Left lung (tissue), 10 donors: ENCODE measurements around the gene RIMS4. TPM values are rescaled to one million over a fixed set of nuclear protein-coding genes. Genes with fewer than 3 reads are reported as not detected.

Source experiments
- ATAC-seq: fragments of 200-7000 bp; cut with Tn5 transposase; one replicate; pipeline ENCODE4 v1.9.1; 2020; ENCODE audit warnings: moderate library complexity
- DNase-seq, 4 donors: peaks; one replicate each; pipeline ENCODE4 v3.0.0-alpha.2; 2013 to 2020
- H3K27ac ChIP-seq, 2 donors: fragments of 200-600 bp; sonication (generic) in 1 of 2; one replicate each; pipeline versions ENCODE4 v1.5.0 to v1.8.0; 2020 to 2021
- H3K27me3 ChIP-seq, 2 donors: fragments of 200-600 bp; sonication (generic) in 1 of 2; one replicate each; pipeline versions ENCODE4 v1.5.0 to v1.8.0; 2020 to 2021
- H3K36me3 ChIP-seq, 2 donors: fragments of 200-600 bp; sonication (generic) in 1 of 2; one replicate each; pipeline versions ENCODE4 v1.5.0 to v1.8.0; 2020 to 2021
- H3K4me1 ChIP-seq, 2 donors: fragments of 200-600 bp; one replicate each; pipeline ENCODE4 v1.8.0; 2021
- H3K4me3 ChIP-seq, 2 donors: fragments of 200-600 bp; sonication (generic) in 1 of 2; one replicate each; pipeline versions ENCODE4 v1.5.0 to v1.8.0; 2020 to 2021; ENCODE audit warnings: mild to moderate bottlenecking in 1 of 2
- H3K9me3 ChIP-seq, 2 donors: fragments of 200-600 bp; sonication (generic) in 1 of 2; one replicate each; pipeline versions ENCODE4 v1.5.0 to v1.8.0; 2020 to 2021
- intact Hi-C, 2 donors: fragments of 100-400 bp; cut with DNase I; formaldehyde crosslinking; loops; one replicate each; pipeline versions ENCODE4 v1.11.2 to v1.14.2; 2022
- polyA plus RNA-seq, 6 donors: library from polyadenylated mRNA; unstranded; fragments of 120-200 nt; gene quantifications; one replicate each; pipeline ENCODE4 v1.2.1, GENCODE V29; 2013; ENCODE audit not compliant: insufficient read length in 6 of 6
- total RNA-seq, 2 donors: library from RNA; stranded (reverse); fragmentation: NEBNext Ultra II Directional; extraction: Animal tissue kit (Norgen Biotek cat#: 25700); gene quantifications; one replicate each; pipeline ENCODE4 v1.2.1, GENCODE V29; 2021
- TF ChIP-seq, protein P1 (sequence below), 2 donors: fragments of 200-600 bp; sonication (generic) in 1 of 2; IDR thresholded peaks; one replicate each; pipeline versions ENCODE4 v1.5.0 to v1.8.0; 2021; ENCODE audit warnings: antibody characterized with exemption in 2 of 2
- donor health status: DM: no; HTN: yes; CAD: no.
- donor health status: DM: no; HTN: no; CAD: no.

Gene RIMS4
- total and polyA plus RNA-seq, 8 donors: 0.47 to 6.3 (median 4.1) TPM

DNA sequence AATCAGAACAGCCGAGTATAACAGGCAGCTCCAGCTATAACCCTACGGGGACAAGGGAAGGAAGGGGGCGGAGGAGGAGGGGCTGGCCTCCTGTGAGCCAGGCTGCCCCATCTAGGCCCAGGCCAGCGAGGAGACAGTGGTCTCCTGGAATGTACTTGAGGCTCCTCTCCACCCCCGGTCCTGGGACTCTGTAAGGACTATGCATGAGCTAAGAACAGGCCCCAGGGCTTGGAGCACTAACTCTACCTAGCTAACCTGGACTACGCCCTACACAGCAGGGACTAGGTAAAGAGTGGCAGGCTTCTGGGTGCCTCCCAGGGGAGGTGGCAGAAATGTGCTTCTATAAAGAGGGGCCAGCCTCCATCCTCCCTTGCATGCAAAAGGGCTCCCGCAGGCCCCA is 55.8 kb downstream of the RIMS4 start:
- DNase-seq (no peak), ATAC-seq (no peak)
- H3K27me3 ChIP-seq: peaks cover 0 to 26% of the 10 kb centered on the region in 2 donors
- no peak overlapping the region for H3K4me3 ChIP-seq
- peaks cover 0 to 4% of the 10 kb centered on the region in 2 donors for H3K4me1 ChIP-seq
- H3K36me3 ChIP-seq: no peaks in the 10 kb centered on the region
- intact Hi-C loops: loop anchor here in 1 of 2 donors (5.0 kb wide), 1 partner anchor 113 kb away; no protein-coding TSS in a partner anchor
- TF ChIP-seq, protein P1, sequence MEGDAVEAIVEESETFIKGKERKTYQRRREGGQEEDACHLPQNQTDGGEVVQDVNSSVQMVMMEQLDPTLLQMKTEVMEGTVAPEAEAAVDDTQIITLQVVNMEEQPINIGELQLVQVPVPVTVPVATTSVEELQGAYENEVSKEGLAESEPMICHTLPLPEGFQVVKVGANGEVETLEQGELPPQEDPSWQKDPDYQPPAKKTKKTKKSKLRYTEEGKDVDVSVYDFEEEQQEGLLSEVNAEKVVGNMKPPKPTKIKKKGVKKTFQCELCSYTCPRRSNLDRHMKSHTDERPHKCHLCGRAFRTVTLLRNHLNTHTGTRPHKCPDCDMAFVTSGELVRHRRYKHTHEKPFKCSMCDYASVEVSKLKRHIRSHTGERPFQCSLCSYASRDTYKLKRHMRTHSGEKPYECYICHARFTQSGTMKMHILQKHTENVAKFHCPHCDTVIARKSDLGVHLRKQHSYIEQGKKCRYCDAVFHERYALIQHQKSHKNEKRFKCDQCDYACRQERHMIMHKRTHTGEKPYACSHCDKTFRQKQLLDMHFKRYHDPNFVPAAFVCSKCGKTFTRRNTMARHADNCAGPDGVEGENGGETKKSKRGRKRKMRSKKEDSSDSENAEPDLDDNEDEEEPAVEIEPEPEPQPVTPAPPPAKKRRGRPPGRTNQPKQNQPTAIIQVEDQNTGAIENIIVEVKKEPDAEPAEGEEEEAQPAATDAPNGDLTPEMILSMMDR (IDR thresholded peaks at IDR 0.05): no peak
- H3K27ac ChIP-seq: no peak overlapping the region
- no peaks in the 10 kb centered on the region for H3K9me3 ChIP-seq

DNA sequence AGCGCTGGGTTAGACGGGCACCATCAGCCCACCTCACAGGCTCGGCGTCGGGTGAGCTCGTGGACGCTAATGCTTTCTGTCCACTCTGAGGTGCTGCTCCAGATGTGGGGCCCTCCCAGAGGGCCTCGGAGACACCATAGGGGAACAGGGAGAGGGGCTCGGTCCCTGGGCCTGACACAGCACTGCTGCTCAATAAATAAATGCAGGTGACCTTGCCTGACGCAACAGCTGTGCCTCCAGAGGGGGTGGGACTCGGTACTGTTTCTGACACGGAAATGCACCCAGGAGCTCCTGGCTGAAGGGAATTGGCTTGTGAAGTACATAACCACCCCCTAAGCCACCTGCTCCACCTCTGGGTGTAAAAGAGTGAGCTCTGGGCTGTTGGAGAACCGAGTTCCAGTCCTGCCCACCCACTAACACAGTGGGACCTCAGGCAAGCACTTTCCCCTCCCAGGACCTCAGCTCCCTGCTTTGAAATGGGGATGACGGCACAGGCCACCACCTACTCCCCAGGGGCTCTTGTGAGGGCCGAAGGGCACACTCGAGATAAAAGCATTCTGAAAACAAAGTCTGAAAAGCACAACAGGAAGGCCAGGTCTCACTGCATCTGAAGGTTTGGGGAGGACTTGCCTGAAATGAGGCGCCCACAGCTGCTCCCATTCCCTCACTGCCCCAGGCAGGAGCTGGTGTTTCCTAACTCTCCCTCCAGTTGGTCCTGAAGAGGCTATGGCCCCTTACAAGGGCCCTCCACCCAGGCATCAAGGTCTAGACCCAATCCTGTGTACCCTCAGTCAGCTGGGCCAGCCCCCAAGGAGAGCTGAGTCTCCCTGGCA is 58.0 kb downstream of the RIMS4 start:
- no peak for ATAC-seq
- Histone ChIP-seq H3K4me1 (peaks cover 4 to 8% of the 10 kb centered on the region in 2 donors), H3K4me3 (no peak overlapping the region), H3K9me3 (no peaks in the 10 kb centered on the region), H3K27me3 (peaks cover 0 to 30% of the 10 kb centered on the region in 2 donors), H3K36me3 (no peaks in the 10 kb centered on the region), H3K27ac (no peak overlapping the region)
- TF ChIP-seq, protein P1 (IDR thresholded peaks at IDR 0.05): no peak
- no peak for DNase-seq
- intact Hi-C loops: loop anchor here in 1 of 2 donors (5.0 kb wide), 1 partner anchor 115 kb away; no protein-coding TSS in a partner anchor

DNA sequence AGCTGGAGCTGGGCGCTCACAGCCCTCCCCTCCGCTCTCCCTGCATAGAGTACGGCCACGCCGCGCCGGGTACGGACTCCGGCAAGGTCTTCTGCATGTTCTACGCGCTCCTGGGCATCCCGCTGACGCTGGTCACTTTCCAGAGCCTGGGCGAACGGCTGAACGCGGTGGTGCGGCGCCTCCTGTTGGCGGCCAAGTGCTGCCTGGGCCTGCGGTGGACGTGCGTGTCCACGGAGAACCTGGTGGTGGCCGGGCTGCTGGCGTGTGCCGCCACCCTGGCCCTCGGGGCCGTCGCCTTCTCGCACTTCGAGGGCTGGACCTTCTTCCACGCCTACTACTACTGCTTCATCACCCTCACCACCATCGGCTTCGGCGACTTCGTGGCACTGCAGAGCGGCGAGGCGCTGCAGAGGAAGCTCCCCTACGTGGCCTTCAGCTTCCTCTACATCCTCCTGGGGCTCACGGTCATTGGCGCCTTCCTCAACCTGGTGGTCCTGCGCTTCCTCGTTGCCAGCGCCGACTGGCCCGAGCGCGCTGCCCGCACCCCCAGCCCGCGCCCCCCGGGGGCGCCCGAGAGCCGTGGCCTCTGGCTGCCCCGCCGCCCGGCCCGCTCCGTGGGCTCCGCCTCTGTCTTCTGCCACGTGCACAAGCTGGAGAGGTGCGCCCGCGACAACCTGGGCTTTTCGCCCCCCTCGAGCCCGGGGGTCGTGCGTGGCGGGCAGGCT is 60.1 kb downstream of the RIMS4 start:
- peaks cover 0 to 49% of the 10 kb centered on the region in 2 donors for H3K27me3 ChIP-seq
- no peak for DNase-seq
- intact Hi-C loops: loop anchor here in 1 of 2 donors (5.0 kb wide), 1 partner anchor 117 kb away; no protein-coding TSS in a partner anchor
- TF ChIP-seq, protein P1 (IDR thresholded peaks at IDR 0.05): peak; percentile 24 to 35
- no peaks in the 10 kb centered on the region for H3K36me3 ChIP-seq
- H3K4me1 ChIP-seq: peaks cover 20 to 25% of the 10 kb centered on the region in 2 donors
- no peak overlapping the region for H3K27ac ChIP-seq
- H3K4me3 ChIP-seq: no peak overlapping the region
- H3K9me3 ChIP-seq: no peaks in the 10 kb centered on the region
- ATAC-seq: no peak

DNA sequence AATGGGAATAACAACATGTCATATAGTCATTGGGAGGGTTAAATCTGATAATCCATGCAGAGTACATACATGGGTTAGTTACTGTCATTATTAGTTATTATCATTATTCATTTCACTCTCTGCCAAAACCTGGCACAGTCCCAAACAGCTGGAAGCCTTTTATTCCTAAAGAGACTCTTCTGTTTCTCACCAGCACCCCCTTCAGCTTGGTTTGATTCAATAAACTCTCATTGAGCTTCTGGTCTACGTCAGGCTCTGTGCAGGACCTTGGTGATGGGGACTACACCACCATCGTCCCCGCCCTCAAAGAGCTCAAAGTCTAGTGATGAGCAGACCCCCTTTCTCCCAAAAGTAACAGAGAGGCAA is 62.4 kb downstream of the RIMS4 start:
- H3K4me3 ChIP-seq: no peak overlapping the region
- peaks cover 20 to 25% of the 10 kb centered on the region in 2 donors for H3K4me1 ChIP-seq
- H3K27me3 ChIP-seq: peaks cover 0 to 56% of the 10 kb centered on the region in 2 donors
- intact Hi-C loops: no loop called here
- no peak overlapping the region for H3K27ac ChIP-seq
- DNase-seq: peak in 1 of 4 donors; percentile 41
- no peaks in the 10 kb centered on the region for H3K9me3 ChIP-seq
- no peaks in the 10 kb centered on the region for H3K36me3 ChIP-seq
- no peak for ATAC-seq
- TF ChIP-seq, protein P1 (IDR thresholded peaks at IDR 0.05): no peak
